Measurements from ENCODE around the gene MSLN. TPM values are rescaled to one million over a fixed set of nuclear protein-coding genes. Genes with fewer than 3 reads are reported as not detected.

Gene MSLN
- total RNA-seq, 1 donor from 2014 or later: 4.5 TPM

- Histone ChIP-seq H3K36me3 (ENCODE audit: control insufficient read depth, insufficient read depth, low read length) (no peaks in the 10 kb centered on the region), H3K4me3 (ENCODE audit: low read depth, low read length) (no peak overlapping the region), H3K27me3 (ENCODE audit: control insufficient read depth, insufficient read depth, low read length) (no peaks in the 10 kb centered on the region)
- FAIRE-seq (no peak), DNase-seq (ENCODE audit: low read depth) (no peak)
- TF ChIP-seq CTCF (IDR thresholded peaks at IDR 0.05; ENCODE audit: insufficient read depth, low read length, severe bottlenecking): no peak
Measured at GRCh38 chr16:764184-764750, 3.7 kb downstream of the MSLN start.

- DNase-seq (ENCODE audit: low read depth) (no peak), FAIRE-seq (no peak)
- TF ChIP-seq CTCF (IDR thresholded peaks at IDR 0.05; ENCODE audit: insufficient read depth, low read length, severe bottlenecking): no peak
- no peak overlapping the region for H3K4me3 ChIP-seq (ENCODE audit: low read depth, low read length)
- no peaks in the 10 kb centered on the region for H3K36me3 ChIP-seq (ENCODE audit: control insufficient read depth, insufficient read depth, low read length)
- H3K27me3 ChIP-seq (ENCODE audit: control insufficient read depth, insufficient read depth, low read length): no peaks in the 10 kb centered on the region
Measured at GRCh38 chr16:764848-765487, 4.4 kb downstream of the MSLN start.

GRCh38 chr16:765488-765865 lies 4.9 kb downstream of the MSLN start:
- no peak for FAIRE-seq
- TF ChIP-seq CTCF (IDR thresholded peaks at IDR 0.05; ENCODE audit: insufficient read depth, low read length, severe bottlenecking): no peak
- H3K4me3 ChIP-seq (ENCODE audit: low read depth, low read length): no peak overlapping the region
- H3K27me3 ChIP-seq (ENCODE audit: control insufficient read depth, insufficient read depth, low read length): no peaks in the 10 kb centered on the region
- H3K36me3 ChIP-seq (ENCODE audit: control insufficient read depth, insufficient read depth, low read length): no peaks in the 10 kb centered on the region
- DNase-seq (ENCODE audit: low read depth): no peak

- H3K27me3 ChIP-seq (ENCODE audit: control insufficient read depth, insufficient read depth, low read length): no peaks in the 10 kb centered on the region
- FAIRE-seq: no peak
- H3K4me3 ChIP-seq (ENCODE audit: low read depth, low read length): no peak overlapping the region
- TF ChIP-seq CTCF (IDR thresholded peaks at IDR 0.05; ENCODE audit: insufficient read depth, low read length, severe bottlenecking): no peak
- no peaks in the 10 kb centered on the region for H3K36me3 ChIP-seq (ENCODE audit: control insufficient read depth, insufficient read depth, low read length)
- no peak for DNase-seq (ENCODE audit: low read depth)
Measured at GRCh38 chr16:766008-766819, 5.7 kb downstream of the MSLN start.

GRCh38 chr16:766820-767640 lies 6.5 kb downstream of the MSLN start:
- H3K27me3 ChIP-seq (ENCODE audit: control insufficient read depth, insufficient read depth, low read length): no peaks in the 10 kb centered on the region
- FAIRE-seq: no peak
- no peak for DNase-seq (ENCODE audit: low read depth)
- no peak overlapping the region for H3K4me3 ChIP-seq (ENCODE audit: low read depth, low read length)
- TF ChIP-seq CTCF (IDR thresholded peaks at IDR 0.05; ENCODE audit: insufficient read depth, low read length, severe bottlenecking): no peak
- no peaks in the 10 kb centered on the region for H3K36me3 ChIP-seq (ENCODE audit: control insufficient read depth, insufficient read depth, low read length)
